Activated CD4-positive, alpha-beta T cell treated with anti-CD3 and anti-CD28 coated beads for 4 hours (primary cell): ENCODE measurements around the gene LRRC10.
A peak's percentile ranks its signal among the peaks of the same experiment; 100 is the strongest.
"Not testable (repeated sequence)": the region's sequence is repeated elsewhere in the genome, so short reads cannot be mapped to it uniquely, and the experiment has no call there.

ENCODE experiments used
- DNase-seq, 2 donors: peaks; one replicate each; pipeline ENCODE4 v3.0.0-alpha.2; 2020

LRRC10 gene

GRCh38 chr12:69616025-69616424 is 5.3 kb upstream of the LRRC10 start:
- no peak for DNase-seq

GRCh38 chr12:69613351-69613750 is 2.6 kb upstream of the LRRC10 start:
- DNase-seq: no peak

GRCh38 chr12:69610126-69610525 is 581 bp downstream of the LRRC10 start:
- no peak for DNase-seq

GRCh38 chr12:69608114-69608513 is 2.6 kb downstream of the LRRC10 start:
- DNase-seq: no peak

- DNase-seq: not testable (repeated sequence)
Observed at GRCh38 chr12:69604275-69604674, 6.4 kb downstream of the LRRC10 start.

GRCh38 chr12:69603556-69603955 is 7.2 kb downstream of the LRRC10 start:
- DNase-seq: not testable (repeated sequence)

- no peak for DNase-seq
Observed at GRCh38 chr12:69602954-69603353, 7.8 kb downstream of the LRRC10 start.

- DNase-seq: no peak
Observed at GRCh38 chr12:69601962-69602685, 8.6 kb downstream of the LRRC10 start.

GRCh38 chr12:69600804-69601203 is 9.9 kb downstream of the LRRC10 start:
- DNase-seq: no peak

GRCh38 chr12:69598174-69598753 is 12.4 kb downstream of the LRRC10 start:
- DNase-seq: no peak

GRCh38 chr12:69595689-69596088 is 15.0 kb downstream of the LRRC10 start:
- no peak for DNase-seq

GRCh38 chr12:69589082-69589481 is 21.6 kb downstream of the LRRC10 start:
- no peak for DNase-seq

- DNase-seq: no peak
Observed at GRCh38 chr12:69588527-69588926, 22.2 kb downstream of the LRRC10 start.

- DNase-seq: peak; percentile 95 to 97
Observed at GRCh38 chr12:69585189-69586062, 25.3 kb downstream of the LRRC10 start, which contains the start of gene CCT2. Gene CCT2 (plus strand): TSS chr12:69585459. CDS start chr12:69585522, 63 bp downstream.

- no peak for DNase-seq
Observed at GRCh38 chr12:69583203-69583602, 27.5 kb downstream of the LRRC10 start.

GRCh38 chr12:69580074-69580473 is 30.6 kb downstream of the LRRC10 start:
- no peak for DNase-seq

- DNase-seq: no peak
Observed at GRCh38 chr12:69579029-69579428, 31.7 kb downstream of the LRRC10 start.

GRCh38 chr12:69578283-69578682 is 32.4 kb downstream of the LRRC10 start:
- DNase-seq: no peak

GRCh38 chr12:69575346-69575745 is 35.4 kb downstream of the LRRC10 start:
- DNase-seq: no peak

- DNase-seq: peak; percentile 53 to 68
Observed at GRCh38 chr12:69570545-69571399, 39.9 kb downstream of the LRRC10 start.

GRCh38 chr12:69570000-69570516 is 40.6 kb downstream of the LRRC10 start:
- DNase-seq: no peak

- DNase-seq: no peak
Observed at GRCh38 chr12:69569236-69569635, 41.5 kb downstream of the LRRC10 start.
